ENCODE measurements around the gene KCNJ8.
"Not testable (repeated sequence)": the region's sequence is repeated elsewhere in the genome, so short reads cannot be mapped to it uniquely, and the experiment has no call there.

Gene KCNJ8

DNA sequence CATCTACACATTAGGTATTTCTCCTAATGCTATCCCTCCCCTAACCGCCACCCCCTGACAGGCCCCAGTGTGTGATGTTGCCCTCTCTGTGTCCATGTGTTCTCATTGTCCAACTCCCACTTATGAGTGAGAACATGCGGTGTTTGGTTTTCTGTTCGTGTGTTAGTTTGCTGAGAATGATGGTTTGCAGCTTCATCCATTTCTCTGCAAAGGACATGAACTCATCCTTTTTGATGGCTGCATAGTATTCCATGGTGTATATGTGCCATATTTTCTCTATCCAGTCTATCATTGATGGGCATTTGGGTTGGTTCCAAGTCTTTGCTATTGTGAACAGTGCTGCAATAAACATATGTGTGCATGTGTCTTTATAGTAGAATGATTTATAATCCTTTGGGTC, 8.2 kb upstream of the KCNJ8 start:
- DNase-seq = not testable (repeated sequence)

DNA sequence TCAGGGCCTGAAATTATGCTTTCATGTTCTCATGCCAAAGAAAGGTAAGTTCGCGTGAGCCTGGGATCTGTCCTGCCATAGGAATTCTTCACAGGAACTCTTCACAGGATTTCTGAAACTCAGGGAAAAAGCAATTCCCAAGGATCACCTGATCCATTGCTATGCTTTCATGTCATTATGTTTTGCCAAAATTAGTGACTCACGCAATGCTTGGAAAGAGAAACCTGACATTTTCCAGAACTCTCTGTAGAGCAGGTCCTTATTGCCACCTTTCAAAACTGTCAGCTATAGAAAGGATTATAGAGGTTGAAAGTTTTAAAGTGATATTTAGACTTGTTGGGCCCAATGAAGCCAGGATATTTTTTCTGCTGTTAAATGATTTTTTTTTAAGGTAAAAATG, 6.3 kb upstream of the KCNJ8 start:
- DNase-seq = no peak

- no peak for DNase-seq
Observed at GRCh38 chr12:21776175-21776574, 1.7 kb upstream of the KCNJ8 start.

- no peak for DNase-seq
Observed at GRCh38 chr12:21775133-21775820, 771 bp upstream of the KCNJ8 start.

DNA sequence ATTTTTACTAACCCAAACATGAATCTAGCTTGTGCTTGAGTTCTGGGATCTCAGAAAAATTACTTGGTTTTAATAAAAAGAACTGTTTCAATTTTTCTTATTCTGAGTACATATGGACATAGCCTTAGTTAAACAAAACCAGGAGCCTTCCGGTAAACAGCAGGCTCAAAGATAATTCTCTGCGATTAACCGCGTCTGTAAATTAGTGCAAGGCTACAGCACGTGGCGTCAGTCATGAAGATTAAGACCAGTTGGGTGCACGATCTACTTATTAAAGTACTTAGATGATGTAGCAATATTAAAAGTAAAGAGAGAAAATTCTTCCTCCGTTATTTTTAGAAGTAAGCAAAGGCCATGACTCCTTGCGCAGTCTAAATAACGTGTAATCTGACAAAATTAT, 700 bp downstream of the KCNJ8 start:
- DNase-seq = no peak

DNA sequence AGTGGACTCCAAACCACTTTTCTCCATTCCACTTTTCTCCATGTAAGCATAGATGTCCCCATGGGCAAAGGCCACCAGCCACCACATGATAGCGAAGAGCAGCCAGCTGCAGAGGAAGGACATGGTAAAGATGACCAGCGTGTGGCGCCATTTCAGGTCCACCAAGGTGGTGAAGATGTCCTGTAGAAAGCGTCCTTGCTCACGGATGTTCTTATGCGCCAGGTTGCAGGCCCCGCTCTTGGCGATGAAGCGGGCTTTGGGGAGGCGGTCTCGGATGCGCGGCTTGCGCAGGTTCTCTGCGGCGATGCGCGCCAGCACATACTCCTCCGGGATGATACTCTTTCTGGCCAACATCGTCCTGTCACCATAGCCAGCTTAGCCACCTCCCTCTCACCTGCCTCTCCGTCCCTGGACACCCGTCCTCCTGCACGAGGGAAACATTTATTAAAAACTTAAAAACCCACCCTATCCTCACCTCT, 1.2 kb downstream of the KCNJ8 start:
- no peak for DNase-seq

- DNase-seq = no peak
Observed at GRCh38 chr12:21771311-21771710, 3.2 kb downstream of the KCNJ8 start.

- no peak for DNase-seq
Observed at GRCh38 chr12:21769307-21769706, 5.2 kb downstream of the KCNJ8 start.

DNA sequence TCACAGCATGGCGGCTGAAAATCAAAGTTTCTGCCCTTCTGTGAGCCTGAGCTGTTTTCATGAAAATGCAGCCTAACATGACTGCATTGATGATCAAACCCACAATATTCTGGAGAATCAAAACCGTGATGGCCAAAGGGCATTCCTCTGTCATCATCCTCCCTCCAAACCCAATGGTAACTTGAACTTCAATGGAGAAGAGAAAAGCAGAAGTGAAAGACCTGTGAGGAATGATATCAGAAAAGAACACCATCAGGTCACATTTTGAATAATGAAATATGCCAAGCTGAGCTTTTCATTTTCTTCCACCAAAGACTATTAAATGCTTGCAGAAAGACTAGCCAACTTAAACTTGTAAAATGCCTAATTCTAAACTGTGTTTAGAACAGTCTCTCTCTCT, 8.1 kb downstream of the KCNJ8 start:
- no peak for DNase-seq

GRCh38 chr12:21764950-21765349, 9.6 kb downstream of the KCNJ8 start:
- no peak for DNase-seq

GRCh38 chr12:21764065-21764464, 10.4 kb downstream of the KCNJ8 start:
- no peak for DNase-seq

GRCh38 chr12:21763531-21763930, 11.0 kb downstream of the KCNJ8 start:
- no peak for DNase-seq

- no peak for DNase-seq
Observed at GRCh38 chr12:21759737-21760136, 14.8 kb downstream of the KCNJ8 start.

GRCh38 chr12:21757735-21758134, 16.8 kb downstream of the KCNJ8 start:
- no peak for DNase-seq

DNA sequence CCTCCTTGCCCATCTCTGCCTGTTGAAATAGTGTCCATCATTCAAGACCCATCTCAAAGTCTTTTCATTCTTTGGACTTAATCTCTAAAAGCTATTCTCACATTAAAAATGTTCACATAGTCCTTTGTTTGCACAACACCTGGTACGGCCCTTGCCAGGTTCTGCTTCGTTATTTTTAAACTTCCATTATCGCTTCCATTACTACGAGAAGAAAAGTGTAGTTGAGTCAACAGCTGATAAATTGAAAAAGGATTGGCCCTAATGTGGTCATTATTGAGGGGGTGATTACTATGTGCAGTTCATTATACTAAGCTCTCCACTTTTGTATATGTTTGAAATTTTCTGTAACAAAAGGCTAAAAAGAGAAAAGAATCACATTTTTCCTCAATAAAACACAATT, 17.8 kb downstream of the KCNJ8 start:
- DNase-seq = no peak

GRCh38 chr12:21751517-21751916, 23.0 kb downstream of the KCNJ8 start:
- no peak for DNase-seq

DNA sequence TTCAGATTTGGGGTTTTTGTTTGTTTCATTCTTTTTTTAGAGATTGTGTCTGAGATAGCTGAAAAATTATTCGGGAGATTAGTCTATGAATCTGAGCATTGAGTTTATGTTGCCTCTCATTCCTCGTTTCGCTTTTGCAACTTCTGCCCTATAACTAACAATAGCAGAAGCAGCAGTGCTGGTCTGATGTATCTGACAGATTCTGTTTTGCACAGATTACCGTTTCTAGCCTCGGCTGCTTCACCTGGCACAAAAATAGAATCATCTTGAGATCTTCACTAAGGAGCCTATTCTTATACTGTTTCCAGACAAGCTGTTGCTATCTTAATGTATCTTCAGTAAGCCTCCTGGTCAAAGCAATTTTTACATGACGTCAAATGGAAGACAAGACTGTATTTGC, 29.2 kb downstream of the KCNJ8 start:
- DNase-seq = no peak

GRCh38 chr12:21731144-21731543, 43.4 kb downstream of the KCNJ8 start:
- no peak for DNase-seq

GRCh38 chr12:21725731-21726130, 48.8 kb downstream of the KCNJ8 start:
- DNase-seq = no peak

GRCh38 chr12:21718944-21719650, 55.4 kb downstream of the KCNJ8 start:
- no peak for DNase-seq

DNA sequence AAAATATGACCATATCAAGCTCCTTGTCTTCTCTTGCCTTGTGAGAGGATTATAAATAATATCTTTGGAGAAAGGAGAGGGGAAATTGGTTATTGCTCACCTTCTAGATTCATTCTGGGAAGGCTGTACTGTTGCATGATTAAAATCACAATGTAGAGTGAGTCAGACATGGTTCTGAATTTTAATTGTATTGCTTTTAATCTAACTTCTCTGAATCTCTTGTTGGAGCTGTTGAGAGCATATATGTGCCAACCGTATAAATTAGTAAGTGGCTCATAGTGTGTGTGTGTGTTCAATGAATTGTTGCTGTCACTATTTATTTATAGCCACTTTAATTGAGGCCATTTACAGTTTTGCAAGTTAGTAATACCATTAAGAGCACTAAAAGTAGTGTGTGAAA, 56.1 kb downstream of the KCNJ8 start:
- no peak for DNase-seq

DNA sequence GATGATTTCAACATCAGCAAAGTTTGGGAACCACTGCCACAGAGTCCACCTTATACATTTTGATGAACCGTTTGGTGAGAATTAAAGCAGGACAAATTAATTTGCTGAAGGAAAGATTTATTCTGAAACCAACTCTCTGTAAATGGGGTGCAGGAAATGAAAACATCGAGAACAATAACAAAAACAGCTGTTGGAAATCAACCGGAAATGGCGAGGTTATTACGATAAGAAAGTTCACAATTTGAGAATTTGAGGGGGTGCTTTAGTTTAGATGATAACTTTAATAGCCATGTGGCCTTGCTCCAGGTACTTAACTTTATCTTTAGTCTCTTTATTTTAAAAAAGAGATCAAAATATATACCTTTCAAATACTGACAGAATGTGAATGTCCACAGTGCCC, 56.7 kb downstream of the KCNJ8 start:
- DNase-seq = no peak

- no peak for DNase-seq
Observed at GRCh38 chr12:21715386-21715785, 59.1 kb downstream of the KCNJ8 start.
